ENCODE measurements around the gene BTF3. TPM values are rescaled to one million over a fixed set of nuclear protein-coding genes. Genes with fewer than 3 reads are reported as not detected.
A peak's percentile ranks its signal among the peaks of the same experiment; 100 is the strongest.

The BTF3 gene
- total and polyA plus RNA-seq, 2 of the 13 experiments (the other 11 are each of a cell fraction or from before 2014, with no cell fraction given): 557 to 698 TPM

- TF ChIP-seq, protein P1, sequence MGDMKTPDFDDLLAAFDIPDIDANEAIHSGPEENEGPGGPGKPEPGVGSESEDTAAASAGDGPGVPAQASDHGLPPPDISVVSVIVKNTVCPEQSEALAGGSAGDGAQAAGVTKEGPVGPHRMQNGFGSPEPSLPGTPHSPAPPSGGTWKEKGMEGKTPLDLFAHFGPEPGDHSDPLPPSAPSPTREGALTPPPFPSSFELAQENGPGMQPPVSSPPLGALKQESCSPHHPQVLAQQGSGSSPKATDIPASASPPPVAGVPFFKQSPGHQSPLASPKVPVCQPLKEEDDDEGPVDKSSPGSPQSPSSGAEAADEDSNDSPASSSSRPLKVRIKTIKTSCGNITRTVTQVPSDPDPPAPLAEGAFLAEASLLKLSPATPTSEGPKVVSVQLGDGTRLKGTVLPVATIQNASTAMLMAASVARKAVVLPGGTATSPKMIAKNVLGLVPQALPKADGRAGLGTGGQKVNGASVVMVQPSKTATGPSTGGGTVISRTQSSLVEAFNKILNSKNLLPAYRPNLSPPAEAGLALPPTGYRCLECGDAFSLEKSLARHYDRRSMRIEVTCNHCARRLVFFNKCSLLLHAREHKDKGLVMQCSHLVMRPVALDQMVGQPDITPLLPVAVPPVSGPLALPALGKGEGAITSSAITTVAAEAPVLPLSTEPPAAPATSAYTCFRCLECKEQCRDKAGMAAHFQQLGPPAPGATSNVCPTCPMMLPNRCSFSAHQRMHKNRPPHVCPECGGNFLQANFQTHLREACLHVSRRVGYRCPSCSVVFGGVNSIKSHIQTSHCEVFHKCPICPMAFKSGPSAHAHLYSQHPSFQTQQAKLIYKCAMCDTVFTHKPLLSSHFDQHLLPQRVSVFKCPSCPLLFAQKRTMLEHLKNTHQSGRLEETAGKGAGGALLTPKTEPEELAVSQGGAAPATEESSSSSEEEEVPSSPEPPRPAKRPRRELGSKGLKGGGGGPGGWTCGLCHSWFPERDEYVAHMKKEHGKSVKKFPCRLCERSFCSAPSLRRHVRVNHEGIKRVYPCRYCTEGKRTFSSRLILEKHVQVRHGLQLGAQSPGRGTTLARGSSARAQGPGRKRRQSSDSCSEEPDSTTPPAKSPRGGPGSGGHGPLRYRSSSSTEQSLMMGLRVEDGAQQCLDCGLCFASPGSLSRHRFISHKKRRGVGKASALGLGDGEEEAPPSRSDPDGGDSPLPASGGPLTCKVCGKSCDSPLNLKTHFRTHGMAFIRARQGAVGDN (CRISPR knock-in tag; IDR thresholded peaks at IDR 0.05): peak; percentile 59
- TF ChIP-seq ZBTB7A (CRISPR knock-in tag; IDR thresholded peaks at IDR 0.05) (0 out of 2 replicates have a peak, but pooled peaks have one; percentile 34), ZNF451 (CRISPR knock-in tag; IDR thresholded peaks at IDR 0.05) (no peak), ZNF296 (CRISPR knock-in tag; conservative IDR thresholded peaks at IDR 0.05) (no peak), DPF2 (CRISPR knock-in tag; IDR thresholded peaks at IDR 0.05; ENCODE audit: borderline replicate concordance, low read depth) (no peak), RBAK (CRISPR knock-in tag; IDR thresholded peaks at IDR 0.05) (no peak), ATM (IDR thresholded peaks at IDR 0.05; ENCODE audit: borderline replicate concordance) (no peak), HNF4A (CRISPR knock-in tag; IDR thresholded peaks at IDR 0.05) (no peak), KMT2B (CRISPR knock-in tag; IDR thresholded peaks at IDR 0.05) (no peak), ZNF343 (CRISPR knock-in tag; IDR thresholded peaks at IDR 0.05) (no peak), ZNF136 (CRISPR knock-in tag; IDR thresholded peaks at IDR 0.05; ENCODE audit: low read depth) (no peak), PRDM4 (CRISPR knock-in tag; IDR thresholded peaks at IDR 0.05; ENCODE audit: borderline replicate concordance) (no peak), ZNF703 (CRISPR knock-in tag; IDR thresholded peaks at IDR 0.05; ENCODE audit: borderline replicate concordance) (no peak), IRF1 (CRISPR knock-in tag; IDR thresholded peaks at IDR 0.05; ENCODE audit: low read depth) (no peak), ZNF207 (IDR thresholded peaks at IDR 0.05; ENCODE audit: borderline replicate concordance) (no peak), ATF1 (CRISPR knock-in tag; IDR thresholded peaks at IDR 0.05) (no peak), HOXA3 (CRISPR knock-in tag; IDR thresholded peaks at IDR 0.05) (peak; percentile 12; the same call in 1 of the 2 replicates), ZNF710 (CRISPR knock-in tag; IDR thresholded peaks at IDR 0.05; ENCODE audit: borderline replicate concordance) (no peak), SP4 (CRISPR knock-in tag; IDR thresholded peaks at IDR 0.05) (no peak), ARNT (IDR thresholded peaks at IDR 0.05) (no peak), YEATS2 (CRISPR knock-in tag; IDR thresholded peaks at IDR 0.05; ENCODE audit: borderline replicate concordance) (no peak)
Observed at GRCh38 chr5:73451224-73452130, 46.8 kb upstream of the BTF3 start (continued).
